GM19452 (cell line): ENCODE results near the gene ANKRD60.

Experiments used
- ATAC-seq: cut with Tn5 transposase; IDR thresholded peaks from one replicate; pipeline ENCODE4 v1.9.1; 2021; ENCODE audit not compliant: unreplicated experiment

Gene ANKRD60

GRCh38 chr20:58196402-58197184, 31.9 kb downstream of the ANKRD60 start:
- no peak for ATAC-seq

GRCh38 chr20:58195047-58195446, 33.4 kb downstream of the ANKRD60 start:
- ATAC-seq, result no peak

GRCh38 chr20:58194175-58194791, 34.2 kb downstream of the ANKRD60 start:
- ATAC-seq, result no peak

DNA sequence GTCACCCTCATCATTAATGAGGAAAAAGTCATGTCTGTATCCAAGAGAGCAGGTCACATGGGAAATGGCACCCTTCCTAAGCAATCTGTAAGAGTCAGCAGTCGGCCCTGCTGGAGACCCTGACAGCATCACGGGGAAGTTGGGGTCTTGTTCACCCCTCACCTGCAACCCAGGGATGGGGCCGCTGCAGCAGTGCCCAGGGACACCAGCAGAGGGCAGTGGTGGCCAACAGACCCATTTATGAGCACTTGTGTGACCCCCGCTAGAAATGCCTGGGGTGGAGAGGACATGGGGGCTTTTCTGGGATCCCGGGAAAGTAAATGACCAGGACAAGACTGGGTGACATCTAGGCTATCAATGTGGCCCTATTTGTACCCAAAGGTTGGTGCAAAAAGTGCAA, 35.9 kb downstream of the ANKRD60 start:
- ATAC-seq, result no peak

DNA sequence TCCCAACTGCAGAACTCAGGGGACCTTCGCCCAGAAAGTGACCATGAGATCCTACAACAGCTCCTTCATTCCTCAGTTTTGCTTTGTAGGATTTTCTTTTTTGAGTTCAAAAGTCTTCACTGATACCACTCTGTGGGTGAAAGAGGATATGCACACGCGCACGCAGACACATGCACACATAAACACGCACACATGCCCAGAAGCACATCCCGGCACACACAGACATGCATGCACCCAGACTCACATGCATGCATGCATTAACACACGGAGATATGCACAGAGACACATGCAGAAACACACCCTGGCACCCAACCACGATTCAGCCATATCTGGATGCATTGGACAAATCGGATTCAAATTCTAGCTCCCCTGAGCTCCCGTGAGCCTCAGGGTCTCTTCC, 36.4 kb downstream of the ANKRD60 start:
- no peak for ATAC-seq

GRCh38 chr20:58188527-58188926, 39.9 kb downstream of the ANKRD60 start:
- ATAC-seq, result no peak

- no peak for ATAC-seq
These were observed 43.5 kb downstream of the ANKRD60 start for GRCh38 chr20:58184984-58185383.

GRCh38 chr20:58184063-58184462, 44.4 kb downstream of the ANKRD60 start:
- ATAC-seq, result no peak

DNA sequence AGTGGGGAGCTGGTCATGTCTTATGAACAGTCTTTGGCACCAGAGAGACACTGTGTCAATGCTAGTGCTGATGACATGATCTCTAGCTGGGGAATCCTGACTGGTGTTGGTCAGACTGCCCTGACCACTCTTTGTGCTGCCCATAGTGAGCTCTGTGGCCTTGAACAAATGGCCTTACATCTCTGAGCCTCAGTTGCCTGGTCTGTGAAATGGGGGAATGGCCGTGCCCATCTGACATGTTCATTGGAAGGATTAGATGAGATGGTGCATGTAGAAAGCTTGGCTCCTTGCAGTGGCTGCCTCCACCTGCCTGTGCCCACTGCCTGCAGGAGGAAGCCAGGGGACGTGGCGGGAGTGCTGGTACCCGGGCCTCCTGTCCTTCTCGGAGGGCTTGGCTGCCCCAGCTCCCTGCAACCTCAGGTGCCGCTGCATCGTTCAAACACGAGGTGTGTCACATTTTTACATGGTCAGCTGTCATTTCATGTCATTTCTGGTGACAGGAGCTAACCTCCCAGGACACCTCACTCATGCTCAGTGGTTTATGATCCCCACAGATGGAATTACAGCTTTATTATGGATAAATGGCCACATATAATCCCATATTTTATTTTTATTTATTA, 45.8 kb downstream of the ANKRD60 start:
- ATAC-seq, result no peak

DNA sequence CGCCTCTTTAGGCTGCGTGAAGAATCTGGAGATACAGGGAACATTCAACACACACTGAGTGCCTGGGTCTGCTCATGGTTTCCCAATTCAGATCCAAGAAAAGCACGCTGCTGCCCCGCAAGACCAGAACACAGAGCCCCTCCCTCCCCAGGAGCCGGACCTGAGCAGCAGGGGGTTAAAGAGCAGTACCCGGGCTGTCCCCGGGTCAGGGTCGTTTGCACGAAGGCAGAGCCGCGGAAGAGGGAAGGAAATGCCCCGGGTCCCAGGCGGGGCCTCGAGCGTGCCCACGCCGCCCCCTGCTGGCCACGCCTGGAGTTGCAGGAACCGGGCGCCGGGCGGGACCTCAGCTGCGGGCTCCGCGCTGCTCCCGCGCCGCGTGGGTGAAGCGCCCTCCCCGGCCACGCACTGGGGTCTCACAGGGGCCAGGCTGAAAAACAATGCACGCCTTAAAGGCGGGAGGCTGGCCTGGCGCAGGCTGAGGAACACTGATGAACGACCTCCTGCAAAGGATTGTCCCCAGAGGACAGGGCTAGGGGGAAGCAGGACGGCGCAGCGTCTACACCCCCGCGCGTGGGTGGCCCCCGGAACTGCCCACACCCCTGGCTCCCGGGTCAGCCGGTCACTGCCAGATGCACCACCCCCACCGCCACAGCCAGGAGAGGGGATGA, 48.9 kb downstream of the ANKRD60 start:
- no peak for ATAC-seq

DNA sequence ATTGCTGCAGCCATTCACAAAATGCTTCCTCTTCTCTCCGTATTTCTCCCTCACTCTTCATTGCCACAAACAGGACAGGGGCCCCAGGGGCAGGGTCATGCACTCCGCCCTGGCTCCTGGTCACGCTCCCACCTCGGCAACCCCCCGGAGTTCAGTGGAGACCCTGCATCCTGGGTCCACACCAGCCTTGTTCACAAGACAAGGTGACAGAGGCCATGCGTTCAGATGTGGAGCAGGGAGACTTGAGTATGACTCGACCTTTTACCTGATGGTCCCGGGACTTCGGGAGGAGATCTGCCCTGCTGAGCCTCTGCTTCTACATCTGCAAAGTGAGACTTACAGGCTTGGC, 49.4 kb downstream of the ANKRD60 start:
- no peak for ATAC-seq

DNA sequence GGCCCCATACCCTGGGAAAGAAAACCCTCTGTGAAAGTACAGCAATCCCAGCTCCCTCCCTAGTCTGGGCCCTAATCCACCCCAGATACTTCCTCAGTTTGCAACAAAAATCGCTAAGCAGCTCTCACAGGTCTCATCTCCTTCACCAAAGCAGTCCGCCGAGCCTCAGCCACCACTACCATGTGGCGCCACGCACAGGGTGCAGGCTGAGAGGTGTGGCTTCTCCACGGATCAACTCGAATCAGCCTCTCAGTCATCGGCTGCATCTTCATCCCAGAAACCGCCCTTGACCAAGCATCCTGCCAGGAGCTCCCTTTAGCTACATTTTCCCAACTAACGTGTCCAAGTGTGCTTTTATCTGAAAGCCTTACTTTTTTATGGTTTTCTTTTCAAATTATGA, 50.7 kb downstream of the ANKRD60 start:
- ATAC-seq, result no peak

GRCh38 chr20:58175836-58176235, 52.6 kb downstream of the ANKRD60 start:
- no peak for ATAC-seq

DNA sequence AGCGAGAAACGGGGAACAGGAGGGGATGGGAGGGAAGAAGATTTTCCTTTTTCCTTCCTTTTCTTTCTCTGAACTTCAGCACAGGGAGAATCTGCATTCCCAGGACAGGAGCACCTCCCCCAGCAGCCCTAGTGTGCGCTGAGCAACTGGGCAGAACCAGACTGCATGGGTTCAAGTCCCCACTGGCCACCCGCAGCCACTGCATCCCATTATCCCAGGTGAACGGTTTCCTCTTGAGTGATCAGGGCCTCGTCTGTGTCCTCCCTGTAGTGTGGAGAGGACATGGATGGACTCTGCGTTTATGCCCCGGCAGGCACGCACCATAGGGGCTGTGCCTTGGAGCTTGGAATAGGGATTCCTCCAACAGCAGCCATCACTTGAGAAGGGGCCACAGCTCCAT, 53.0 kb downstream of the ANKRD60 start:
- ATAC-seq, result no peak

- ATAC-seq, result no peak
These were observed 53.7 kb downstream of the ANKRD60 start for GRCh38 chr20:58174708-58175280.

- ATAC-seq, result no peak
These were observed 54.3 kb downstream of the ANKRD60 start for GRCh38 chr20:58173930-58174707.

DNA sequence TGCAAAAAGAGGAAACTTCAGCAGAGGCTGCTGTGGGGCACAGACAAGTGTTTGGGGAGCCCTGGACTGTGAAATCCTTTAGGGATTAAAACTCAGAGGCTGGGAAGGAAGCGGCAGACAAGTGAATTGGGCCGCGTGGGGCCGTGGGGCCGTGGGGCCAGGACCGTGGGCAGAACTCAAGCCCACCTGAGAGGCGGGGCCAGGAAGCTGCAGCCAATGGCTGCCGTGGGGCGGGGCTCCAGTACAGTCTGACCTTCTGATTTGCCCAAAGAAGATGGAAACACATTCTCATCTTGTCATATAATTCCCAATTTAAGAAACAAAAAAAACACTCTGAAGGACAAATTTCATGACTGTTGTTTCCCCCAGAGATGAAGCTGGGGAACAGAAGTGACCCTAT, 55.4 kb downstream of the ANKRD60 start:
- ATAC-seq, result no peak

- ATAC-seq, result no peak
These were observed 56.5 kb downstream of the ANKRD60 start for GRCh38 chr20:58171796-58172425.

DNA sequence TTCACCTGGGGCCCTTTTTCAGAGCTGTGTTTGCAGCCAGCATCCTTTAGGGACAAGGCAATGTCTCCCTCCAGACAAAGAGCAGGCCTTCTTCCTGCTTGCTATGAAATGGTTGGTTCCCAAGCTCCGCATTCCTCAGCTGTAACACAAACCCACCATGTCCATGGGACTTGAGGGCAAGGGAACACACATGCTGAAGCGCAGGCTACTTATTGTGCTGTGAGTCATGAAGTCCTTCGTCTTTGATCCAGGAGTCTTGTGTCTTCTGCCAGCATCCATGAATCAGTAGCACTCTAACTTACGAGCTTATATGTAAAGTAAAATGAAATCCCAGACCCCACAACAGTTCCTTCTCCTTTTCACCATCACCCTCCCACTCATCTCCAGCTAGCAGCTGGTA, 59.0 kb downstream of the ANKRD60 start:
- no peak for ATAC-seq

GRCh38 chr20:58168843-58169242, 59.6 kb downstream of the ANKRD60 start:
- ATAC-seq, result no peak
